Measurements from ENCODE around the gene LRFN2. TPM values are rescaled to one million over a fixed set of nuclear protein-coding genes. Genes with fewer than 3 reads are reported as not detected.
A peak's percentile ranks its signal among the peaks of the same experiment; 100 is the strongest.

LRFN2 gene
- total and polyA plus RNA-seq, 2 donors from 2014 or later: not detected

DNA sequence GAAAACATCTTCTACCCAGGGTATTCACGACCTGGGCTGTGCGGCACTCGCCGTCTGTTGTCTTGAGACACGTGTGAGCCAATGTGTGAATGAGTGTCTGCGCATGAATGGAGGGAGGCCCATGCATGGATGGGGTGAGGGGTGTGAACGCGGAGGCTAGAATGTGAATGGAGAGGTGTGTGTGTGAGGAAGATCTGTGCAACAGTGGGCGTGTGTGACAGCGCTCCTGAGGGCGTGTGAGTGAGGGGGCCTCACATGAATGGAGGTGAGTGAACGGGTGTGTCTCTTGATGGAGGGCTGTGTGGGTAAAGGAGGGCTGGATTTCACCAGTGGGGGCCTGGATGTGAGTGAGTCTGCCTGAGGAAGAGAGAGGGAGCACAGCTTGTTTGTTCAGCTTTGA is 146.0 kb downstream of the LRFN2 start:
- H3K4me1 ChIP-seq (ENCODE audit: control insufficient read depth in 2 of 3, insufficient read depth in 2 of 3, low read depth in 1 of 3, low read length in 3 of 3): no peaks in the 10 kb centered on the region
- no peak overlapping the region for H3K9ac ChIP-seq (ENCODE audit: low read length in 3 of 3)
- DNase-seq (no peak), FAIRE-seq (no peak)
- no peaks in the 10 kb centered on the region for H3K27me3 ChIP-seq (ENCODE audit: control insufficient read depth, insufficient read depth, low read length)
- no peaks in the 10 kb centered on the region for H3K36me3 ChIP-seq (ENCODE audit: control insufficient read depth in 2 of 3, insufficient read depth in 3 of 3, low read length in 3 of 3)
- H3K9me3 ChIP-seq (ENCODE audit: control insufficient read depth in 2 of 3, insufficient read depth in 1 of 3, low read length in 3 of 3): no peaks in the 10 kb centered on the region
- no peak overlapping the region for H3K27ac ChIP-seq (ENCODE audit: low read depth in 2 of 2, low read length in 2 of 2)
- TF ChIP-seq, protein P1, sequence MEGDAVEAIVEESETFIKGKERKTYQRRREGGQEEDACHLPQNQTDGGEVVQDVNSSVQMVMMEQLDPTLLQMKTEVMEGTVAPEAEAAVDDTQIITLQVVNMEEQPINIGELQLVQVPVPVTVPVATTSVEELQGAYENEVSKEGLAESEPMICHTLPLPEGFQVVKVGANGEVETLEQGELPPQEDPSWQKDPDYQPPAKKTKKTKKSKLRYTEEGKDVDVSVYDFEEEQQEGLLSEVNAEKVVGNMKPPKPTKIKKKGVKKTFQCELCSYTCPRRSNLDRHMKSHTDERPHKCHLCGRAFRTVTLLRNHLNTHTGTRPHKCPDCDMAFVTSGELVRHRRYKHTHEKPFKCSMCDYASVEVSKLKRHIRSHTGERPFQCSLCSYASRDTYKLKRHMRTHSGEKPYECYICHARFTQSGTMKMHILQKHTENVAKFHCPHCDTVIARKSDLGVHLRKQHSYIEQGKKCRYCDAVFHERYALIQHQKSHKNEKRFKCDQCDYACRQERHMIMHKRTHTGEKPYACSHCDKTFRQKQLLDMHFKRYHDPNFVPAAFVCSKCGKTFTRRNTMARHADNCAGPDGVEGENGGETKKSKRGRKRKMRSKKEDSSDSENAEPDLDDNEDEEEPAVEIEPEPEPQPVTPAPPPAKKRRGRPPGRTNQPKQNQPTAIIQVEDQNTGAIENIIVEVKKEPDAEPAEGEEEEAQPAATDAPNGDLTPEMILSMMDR (IDR thresholded peaks at IDR 0.05; ENCODE audit: borderline replicate concordance, extremely low read depth, insufficient read depth): no peak
- H3K4me3 ChIP-seq (ENCODE audit: low read length in 3 of 3): no peak overlapping the region
- intact Hi-C loops (cut with DNase I): no loop called here

DNA sequence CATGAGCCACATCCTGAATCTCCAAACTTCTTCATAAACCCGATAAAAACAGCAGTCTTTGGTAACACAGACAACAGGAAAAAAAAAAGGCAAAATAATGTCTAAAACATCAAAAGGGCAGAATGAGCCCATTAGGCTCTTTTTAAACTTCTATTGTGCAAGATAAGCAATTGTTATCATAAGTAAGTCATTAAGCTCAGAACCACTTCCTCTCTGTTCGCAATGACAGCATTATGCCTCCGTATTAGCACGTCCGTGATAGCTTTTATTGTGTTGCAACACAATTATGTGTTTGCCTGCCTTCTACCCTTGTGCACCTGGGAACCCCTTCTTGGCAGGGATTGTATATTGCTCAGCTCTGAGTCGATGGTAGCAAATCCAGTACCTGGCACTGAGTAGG is 147.1 kb downstream of the LRFN2 start:
- no peak for DNase-seq
- intact Hi-C loops (cut with DNase I): no loop called here
- H3K36me3 ChIP-seq (ENCODE audit: control insufficient read depth in 2 of 3, insufficient read depth in 3 of 3, low read length in 3 of 3): no peaks in the 10 kb centered on the region
- no peaks in the 10 kb centered on the region for H3K9me3 ChIP-seq (ENCODE audit: control insufficient read depth in 2 of 3, insufficient read depth in 1 of 3, low read length in 3 of 3)
- no peaks in the 10 kb centered on the region for H3K4me1 ChIP-seq (ENCODE audit: control insufficient read depth in 2 of 3, insufficient read depth in 2 of 3, low read depth in 1 of 3, low read length in 3 of 3)
- FAIRE-seq: no peak
- H3K9ac ChIP-seq (ENCODE audit: low read length in 3 of 3): no peak overlapping the region
- H3K27me3 ChIP-seq (ENCODE audit: control insufficient read depth, insufficient read depth, low read length): no peaks in the 10 kb centered on the region
- no peak overlapping the region for H3K4me3 ChIP-seq (ENCODE audit: low read length in 3 of 3)
- H3K27ac ChIP-seq (ENCODE audit: low read depth in 2 of 2, low read length in 2 of 2): no peak overlapping the region
- TF ChIP-seq, protein P1 (IDR thresholded peaks at IDR 0.05; ENCODE audit: borderline replicate concordance, extremely low read depth, insufficient read depth): no peak

DNA sequence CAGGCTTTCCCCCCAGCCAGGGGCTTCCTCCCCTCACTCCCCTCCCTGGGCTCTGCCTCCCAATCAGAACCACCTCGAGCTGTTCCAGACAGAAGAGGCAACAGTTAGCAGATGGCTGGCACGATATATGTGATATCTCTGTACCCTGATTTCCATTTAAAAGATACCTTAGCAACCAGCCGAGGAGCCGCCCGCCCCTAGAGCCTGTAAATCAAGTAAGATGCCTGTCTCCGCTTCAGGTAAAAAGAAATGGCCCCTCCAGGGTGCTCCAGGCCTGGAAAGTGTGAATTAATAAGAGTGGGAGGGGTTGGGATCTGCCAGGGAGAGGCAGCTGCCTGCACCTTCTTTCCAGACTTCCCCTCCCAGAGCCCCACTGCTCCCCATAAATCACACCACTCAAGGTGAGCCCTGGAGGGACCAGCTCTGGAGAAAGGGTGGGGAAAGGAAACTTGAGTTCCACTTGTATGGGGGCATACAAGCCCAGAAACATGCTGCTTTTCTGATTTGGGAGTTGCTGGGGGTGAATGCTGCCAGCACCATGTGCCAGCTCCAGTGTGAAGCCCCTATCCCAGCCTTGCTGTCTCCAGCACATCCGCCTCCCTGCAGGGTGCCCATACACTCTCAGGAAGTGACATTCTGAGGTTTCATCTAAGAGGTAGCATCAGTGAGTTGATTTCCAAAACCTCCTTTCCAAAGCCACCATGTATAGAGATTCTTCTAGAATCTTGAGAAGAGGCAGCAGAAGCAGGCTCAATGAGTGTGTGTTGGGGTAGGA is 148.0 kb downstream of the LRFN2 start:
- no peaks in the 10 kb centered on the region for H3K36me3 ChIP-seq (ENCODE audit: control insufficient read depth in 2 of 3, insufficient read depth in 3 of 3, low read length in 3 of 3)
- no peaks in the 10 kb centered on the region for H3K9me3 ChIP-seq (ENCODE audit: control insufficient read depth in 2 of 3, insufficient read depth in 1 of 3, low read length in 3 of 3)
- intact Hi-C loops (cut with DNase I): no loop called here
- DNase-seq (peak in 2 of 5 donors; percentile 12 to 18), FAIRE-seq (no peak)
- H3K9ac ChIP-seq (ENCODE audit: low read length in 3 of 3): no peak overlapping the region
- H3K27ac ChIP-seq (ENCODE audit: low read depth in 2 of 2, low read length in 2 of 2): no peak overlapping the region
- H3K4me1 ChIP-seq (ENCODE audit: control insufficient read depth in 2 of 3, insufficient read depth in 2 of 3, low read depth in 1 of 3, low read length in 3 of 3): no peaks in the 10 kb centered on the region
- H3K27me3 ChIP-seq (ENCODE audit: control insufficient read depth, insufficient read depth, low read length): no peaks in the 10 kb centered on the region
- TF ChIP-seq, protein P1 (IDR thresholded peaks at IDR 0.05; ENCODE audit: borderline replicate concordance, extremely low read depth, insufficient read depth): no peak
- no peak overlapping the region for H3K4me3 ChIP-seq (ENCODE audit: low read length in 3 of 3)

Data from kidney (tissue), 14 donors.